Esophagus (tissue), 2 donors: ENCODE results near the gene ENPP3. TPM values are rescaled to one million over a fixed set of nuclear protein-coding genes. Genes with fewer than 3 reads are reported as not detected.

ENCODE experiments used
- H3K27ac ChIP-seq, 2 donors: one replicate each; pipeline ENCODE4 v1.5.1; 2013; ENCODE audit warnings: low read depth in 2 of 2, mild to moderate bottlenecking in 2 of 2, inconsistent platforms in 1 of 2, low read length in 1 of 2, moderate library complexity in 1 of 2
- H3K27me3 ChIP-seq, 2 donors: one replicate each; pipeline ENCODE4 v1.6.1; 2013; ENCODE audit warnings: low read length in 2 of 2, control low read depth in 1 of 2, mild to moderate bottlenecking in 1 of 2; ENCODE audit not compliant: insufficient read depth in 2 of 2, control insufficient read depth in 1 of 2
- H3K36me3 ChIP-seq, 2 donors: one replicate each; pipeline ENCODE4 v1.6.1; 2013; ENCODE audit warnings: low read length in 1 of 2; ENCODE audit not compliant: control insufficient read depth in 2 of 2, insufficient read depth in 2 of 2
- H3K4me1 ChIP-seq, 2 donors: one replicate each; pipeline ENCODE4 v1.6.1; 2013; ENCODE audit warnings: low read length in 1 of 2; ENCODE audit not compliant: control insufficient read depth in 2 of 2, insufficient read depth in 2 of 2
- H3K4me3 ChIP-seq, 2 donors: one replicate each; pipeline ENCODE4 v1.5.1; 2013; ENCODE audit warnings: low read length in 2 of 2, mild to moderate bottlenecking in 2 of 2, low read depth in 1 of 2, moderate library complexity in 1 of 2
- H3K9me3 ChIP-seq, 2 donors: one replicate each; pipeline ENCODE4 v1.6.1; 2013; ENCODE audit warnings: mild to moderate bottlenecking in 2 of 2, low read depth in 1 of 2, low read length in 1 of 2, moderate library complexity in 1 of 2; ENCODE audit not compliant: control insufficient read depth in 2 of 2, insufficient read depth in 1 of 2
- WGBS, 2 donors: extraction: QIAGEN DNeasy Blood & Tissue Kit; methylation state at CpG; one replicate each; pipeline ENCODE4 v1.1.7; 2013; 5-methylcytosine and 5-hydroxymethylcytosine counted together
- polyA plus RNA-seq, 2 donors: library from polyadenylated mRNA; stranded (reverse); fragments of 200-250 nt; gene quantifications; one replicate each; pipeline ENCODE4 v1.2.3, GENCODE V29; 2013
- donor health status: healthy with polysubstance abuse.
- donor health status: Bipolar disorder and iron deficiency.

Gene ENPP3
- polyA plus RNA-seq, 2 donors: 0.07 to 0.10 TPM

DNA sequence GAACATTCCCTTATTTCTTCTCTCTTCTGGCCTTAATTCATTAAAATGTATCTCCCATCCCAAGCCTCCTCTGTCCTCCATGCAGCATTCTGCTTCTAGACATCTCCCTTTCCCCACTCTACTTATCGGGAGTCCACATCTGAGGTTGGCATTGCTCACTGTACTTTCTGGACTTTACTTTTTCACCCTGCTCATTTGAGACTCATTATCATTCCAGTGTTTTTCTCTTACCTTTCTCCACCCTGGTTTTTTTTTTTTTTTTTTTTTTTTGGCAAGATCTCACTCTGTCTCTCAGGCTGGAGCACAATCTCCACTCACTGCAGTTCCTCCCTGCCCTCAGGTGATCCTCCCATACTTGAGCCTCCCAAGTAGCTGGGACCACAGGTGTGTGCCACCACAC is 4.5 kb downstream of the ENPP3 start:
- no peaks in the 10 kb centered on the region for H3K4me1 ChIP-seq
- 89 to 94% methylated on average over 1 of the region's 1 CpG for WGBS, 2 donors

DNA sequence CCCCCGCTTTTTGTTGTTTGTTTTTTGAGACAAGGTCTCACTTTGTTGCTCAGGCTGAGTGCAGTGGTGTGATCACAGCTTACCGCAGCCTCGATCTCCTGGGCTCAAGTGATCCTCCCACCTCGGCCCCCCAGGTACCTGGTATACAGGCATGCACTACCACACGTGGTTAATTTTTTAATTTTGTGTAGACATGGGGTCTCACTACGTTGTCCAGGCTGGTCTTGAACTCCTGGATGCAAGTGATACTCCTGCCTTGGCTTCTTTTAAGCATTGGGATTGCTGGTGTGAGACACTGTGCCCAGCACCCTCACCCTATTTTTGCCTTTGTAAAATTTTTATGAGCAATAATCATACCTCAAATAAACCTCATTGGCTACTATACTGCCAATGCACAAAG is 5.5 kb downstream of the ENPP3 start:
- Histone ChIP-seq H3K9me3 (no peaks in the 10 kb centered on the region), H3K27me3 (no peaks in the 10 kb centered on the region), H3K27ac (no peak overlapping the region), H3K4me3 (no peak overlapping the region), H3K4me1 (no peaks in the 10 kb centered on the region), H3K36me3 (no peaks in the 10 kb centered on the region)
- 87 to 89% methylated on average over 6 of the region's 6 CpGs for WGBS, 2 donors

More for the DNA sequence above, 4.5 kb downstream of the ENPP3 start:
- Histone ChIP-seq H3K36me3 (no peaks in the 10 kb centered on the region), H3K27ac (no peak overlapping the region), H3K9me3 (no peaks in the 10 kb centered on the region), H3K4me3 (no peak overlapping the region), H3K27me3 (no peaks in the 10 kb centered on the region)

GRCh38 chr6:131642987-131643611 is 6.0 kb downstream of the ENPP3 start:
- Histone ChIP-seq H3K27ac (no peak overlapping the region), H3K36me3 (no peaks in the 10 kb centered on the region), H3K27me3 (no peaks in the 10 kb centered on the region), H3K4me1 (no peaks in the 10 kb centered on the region), H3K4me3 (no peak overlapping the region), H3K9me3 (no peaks in the 10 kb centered on the region)
- 40 to 42% methylated on average over 3 of the region's 3 CpGs for WGBS, 2 donors

DNA sequence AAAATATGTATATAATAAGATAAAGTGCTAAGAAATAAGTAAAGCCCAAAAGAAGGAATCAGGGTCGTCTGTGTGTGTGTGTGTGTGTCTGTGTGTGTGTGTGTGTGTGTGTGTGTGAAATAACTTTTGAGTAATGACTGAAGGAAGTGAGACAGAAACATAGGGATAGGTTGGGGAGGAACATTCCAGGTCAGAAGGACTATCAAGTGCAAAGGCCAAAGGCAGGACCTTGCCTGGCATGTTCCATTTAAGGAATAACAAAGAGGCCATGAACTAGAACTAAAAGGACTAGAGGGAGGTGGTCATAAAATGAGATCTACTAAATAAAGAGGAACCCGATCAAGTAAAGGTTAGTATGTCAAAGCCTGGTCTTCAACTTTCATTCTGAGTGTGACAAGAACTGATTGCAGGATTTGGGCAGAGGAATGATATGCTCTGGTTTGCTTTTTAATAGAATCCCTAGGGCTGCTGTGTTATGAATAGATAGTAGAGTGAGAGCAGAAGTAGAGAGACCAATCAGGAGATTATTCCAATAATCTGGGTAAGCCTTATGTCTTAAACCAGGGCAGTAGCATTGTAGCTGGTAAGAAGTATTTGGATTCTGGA is 6.9 kb downstream of the ENPP3 start:
- no peaks in the 10 kb centered on the region for H3K4me1 ChIP-seq
- H3K4me3 ChIP-seq: no peak overlapping the region
- H3K27me3 ChIP-seq: no peaks in the 10 kb centered on the region
- no peaks in the 10 kb centered on the region for H3K36me3 ChIP-seq
- H3K9me3 ChIP-seq: no peaks in the 10 kb centered on the region
- H3K27ac ChIP-seq: no peak overlapping the region
- WGBS, 2 donors: 70 to 71% methylated on average over 2 of the region's 2 CpGs

DNA sequence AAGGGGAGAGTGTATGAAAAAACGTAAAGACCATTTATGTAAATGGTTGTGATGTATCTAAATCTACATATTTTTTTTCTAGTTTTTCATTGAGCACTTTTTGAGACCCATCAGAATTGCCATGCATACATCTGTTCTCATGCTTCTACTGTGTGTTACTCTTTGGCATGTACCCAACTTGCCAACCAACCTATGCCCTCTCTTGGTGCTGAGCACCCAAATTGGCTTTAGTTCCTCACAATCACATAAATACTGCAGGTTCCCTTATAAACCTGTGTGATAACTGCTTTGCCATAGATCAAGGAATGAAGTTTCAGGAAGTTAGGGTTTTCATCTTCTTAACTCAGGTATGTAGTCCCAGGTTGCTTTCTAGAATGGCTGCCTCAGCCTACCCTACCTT is 7.8 kb downstream of the ENPP3 start:
- no peak overlapping the region for H3K27ac ChIP-seq

GRCh38 chr6:131645846-131646245 is 8.7 kb downstream of the ENPP3 start:
- no peak overlapping the region for H3K4me3 ChIP-seq
- H3K27ac ChIP-seq: no peak overlapping the region
- H3K36me3 ChIP-seq: no peaks in the 10 kb centered on the region
- H3K27me3 ChIP-seq: no peaks in the 10 kb centered on the region
- H3K9me3 ChIP-seq: no peaks in the 10 kb centered on the region
- WGBS, 2 donors: 91 to 93% methylated on average over 2 of the region's 2 CpGs
- no peaks in the 10 kb centered on the region for H3K4me1 ChIP-seq

More for the DNA sequence above, 7.8 kb downstream of the ENPP3 start:
- Histone ChIP-seq H3K9me3 (no peaks in the 10 kb centered on the region), H3K36me3 (no peaks in the 10 kb centered on the region), H3K27me3 (no peaks in the 10 kb centered on the region), H3K4me1 (no peaks in the 10 kb centered on the region), H3K4me3 (no peak overlapping the region)
- WGBS, 2 donors: 83 to 92% methylated on average over 1 of the region's 1 CpG

DNA sequence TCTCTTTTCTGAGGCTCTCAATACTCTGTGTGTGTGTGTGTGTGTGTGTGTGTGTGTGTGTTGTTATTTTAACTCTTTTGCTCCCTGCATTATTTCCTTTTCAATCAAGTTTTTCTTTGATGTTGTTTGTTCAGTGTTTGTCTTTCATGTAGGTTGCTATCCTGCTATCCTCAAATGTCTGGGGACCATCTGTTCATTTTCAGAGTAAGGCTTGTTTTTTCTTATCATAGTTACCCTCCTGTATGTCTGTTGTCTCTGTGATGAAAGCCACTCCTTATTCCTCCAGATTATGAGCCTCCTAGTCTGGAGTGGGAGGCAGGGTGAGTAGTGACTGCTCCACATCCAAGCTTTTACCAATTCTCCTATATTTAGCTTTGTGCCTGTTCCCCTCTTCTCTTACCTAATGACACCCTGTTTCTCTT is 9.2 kb downstream of the ENPP3 start:
- Histone ChIP-seq H3K36me3 (no peaks in the 10 kb centered on the region), H3K9me3 (no peaks in the 10 kb centered on the region), H3K4me3 (no peak overlapping the region), H3K27me3 (no peaks in the 10 kb centered on the region), H3K27ac (no peak overlapping the region), H3K4me1 (no peaks in the 10 kb centered on the region)

DNA sequence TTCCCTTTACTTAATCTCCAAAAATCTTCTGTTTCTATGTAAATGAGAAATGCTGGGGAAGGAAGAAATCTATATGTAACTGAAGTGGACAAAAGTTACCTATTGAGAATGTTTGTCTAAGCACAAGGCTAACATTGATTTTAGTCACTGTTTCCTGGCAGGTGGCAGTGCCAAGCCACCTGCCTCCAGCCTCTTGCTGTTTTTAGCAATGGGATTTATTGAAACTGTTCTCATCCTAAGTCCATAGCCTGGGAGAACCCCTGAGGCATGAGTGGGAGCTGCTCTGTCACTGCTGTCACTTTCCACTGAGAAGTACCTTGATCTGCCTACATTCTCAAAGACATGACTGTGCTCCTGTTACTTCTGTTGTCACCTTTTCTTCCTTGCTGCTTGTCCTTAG is 14.7 kb downstream of the ENPP3 start:
- Histone ChIP-seq H3K36me3 (no peaks in the 10 kb centered on the region), H3K4me1 (no peaks in the 10 kb centered on the region), H3K9me3 (no peaks in the 10 kb centered on the region), H3K4me3 (no peak overlapping the region), H3K27ac (no peak overlapping the region), H3K27me3 (no peaks in the 10 kb centered on the region)

DNA sequence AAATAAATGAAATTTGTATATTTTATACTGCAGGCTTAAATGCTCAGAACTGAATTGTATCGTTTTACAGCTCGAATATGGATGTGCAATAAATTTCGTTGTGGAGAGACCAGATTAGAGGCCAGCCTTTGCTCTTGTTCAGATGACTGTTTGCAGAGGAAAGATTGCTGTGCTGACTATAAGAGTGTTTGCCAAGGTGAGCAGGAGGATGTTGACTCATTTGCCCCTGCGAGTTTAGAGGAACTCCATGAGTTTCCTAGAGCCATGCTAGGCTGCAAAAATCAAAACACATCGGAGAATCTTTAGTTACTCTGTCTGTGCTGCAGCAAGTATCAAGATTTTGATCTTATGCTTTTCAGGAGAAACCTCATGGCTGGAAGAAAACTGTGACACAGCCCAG is 15.4 kb downstream of the ENPP3 start:
- H3K36me3 ChIP-seq: no peaks in the 10 kb centered on the region
- H3K27me3 ChIP-seq: no peaks in the 10 kb centered on the region
- no peaks in the 10 kb centered on the region for H3K9me3 ChIP-seq
- H3K4me1 ChIP-seq: no peaks in the 10 kb centered on the region
- no peak overlapping the region for H3K4me3 ChIP-seq
- 39 to 56% methylated on average over 5 of the region's 5 CpGs for WGBS, 2 donors
- no peak overlapping the region for H3K27ac ChIP-seq

DNA sequence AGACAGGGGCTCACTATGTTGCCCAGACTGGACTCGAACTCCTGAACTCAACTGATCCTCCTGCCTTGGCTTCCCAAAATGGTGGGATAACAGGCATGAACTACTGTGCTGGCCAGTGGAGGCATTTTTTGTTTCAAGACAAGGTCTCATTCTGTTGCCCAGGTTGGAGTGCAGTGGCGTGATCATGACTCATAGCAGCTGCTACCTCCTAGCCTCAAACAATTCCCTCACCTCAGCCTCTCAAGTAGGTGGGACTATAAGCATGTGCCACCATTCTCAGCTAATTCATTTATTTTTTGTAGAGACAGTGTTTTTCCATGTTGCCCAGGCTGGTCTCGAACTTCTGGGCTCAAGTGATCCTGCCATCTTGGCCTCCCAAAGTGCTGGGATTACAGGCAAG is 17.2 kb downstream of the ENPP3 start:
- Histone ChIP-seq H3K27ac (no peak overlapping the region), H3K4me3 (no peak overlapping the region), H3K27me3 (no peaks in the 10 kb centered on the region), H3K36me3 (no peaks in the 10 kb centered on the region), H3K9me3 (no peaks in the 10 kb centered on the region), H3K4me1 (no peaks in the 10 kb centered on the region)
- WGBS, 2 donors: 88 to 91% methylated on average over 3 of the region's 3 CpGs
